ENCODE data around the gene KMT2D.

DNA sequence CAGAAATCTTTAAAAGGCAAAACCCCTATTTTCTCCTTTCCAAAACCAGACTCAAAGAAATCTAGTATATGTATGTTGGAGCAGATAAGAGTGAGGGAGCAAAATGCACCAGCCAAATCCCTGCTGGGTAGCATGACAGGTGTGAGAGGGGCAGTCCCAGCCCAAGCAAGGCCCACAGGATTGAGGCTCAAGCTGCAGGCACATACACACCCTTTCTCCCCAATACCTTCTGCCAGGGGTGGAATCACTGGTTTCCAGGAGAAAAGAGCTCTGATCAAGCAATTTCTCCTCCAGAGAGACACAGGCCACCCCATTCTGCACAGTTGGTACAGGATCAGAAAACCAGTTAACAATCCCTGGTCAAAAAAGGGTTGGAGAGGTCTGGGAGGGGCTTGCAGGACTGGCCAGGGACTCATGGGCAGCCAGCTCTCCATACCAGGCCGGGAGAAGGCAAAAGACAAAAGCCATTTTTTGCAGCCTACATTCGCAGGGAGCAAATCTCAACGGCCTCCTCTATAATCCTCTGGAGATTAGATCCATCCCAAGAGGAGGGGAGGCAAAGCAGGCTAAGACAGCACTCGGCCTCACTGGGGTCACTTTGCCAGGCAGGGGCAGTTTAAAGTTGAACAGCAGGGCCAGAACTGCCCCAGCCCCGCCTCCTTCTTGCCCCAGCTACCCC lies 2.1 kb downstream of the KMT2D start:
- no peak for TF ChIP-seq SMC3 (IDR thresholded peaks at IDR 0.05; ENCODE audit: low read depth, low read length)
- no peak for TF ChIP-seq NFIC (IDR thresholded peaks at IDR 0.05; ENCODE audit: borderline replicate concordance)
- TF ChIP-seq, protein P1, sequence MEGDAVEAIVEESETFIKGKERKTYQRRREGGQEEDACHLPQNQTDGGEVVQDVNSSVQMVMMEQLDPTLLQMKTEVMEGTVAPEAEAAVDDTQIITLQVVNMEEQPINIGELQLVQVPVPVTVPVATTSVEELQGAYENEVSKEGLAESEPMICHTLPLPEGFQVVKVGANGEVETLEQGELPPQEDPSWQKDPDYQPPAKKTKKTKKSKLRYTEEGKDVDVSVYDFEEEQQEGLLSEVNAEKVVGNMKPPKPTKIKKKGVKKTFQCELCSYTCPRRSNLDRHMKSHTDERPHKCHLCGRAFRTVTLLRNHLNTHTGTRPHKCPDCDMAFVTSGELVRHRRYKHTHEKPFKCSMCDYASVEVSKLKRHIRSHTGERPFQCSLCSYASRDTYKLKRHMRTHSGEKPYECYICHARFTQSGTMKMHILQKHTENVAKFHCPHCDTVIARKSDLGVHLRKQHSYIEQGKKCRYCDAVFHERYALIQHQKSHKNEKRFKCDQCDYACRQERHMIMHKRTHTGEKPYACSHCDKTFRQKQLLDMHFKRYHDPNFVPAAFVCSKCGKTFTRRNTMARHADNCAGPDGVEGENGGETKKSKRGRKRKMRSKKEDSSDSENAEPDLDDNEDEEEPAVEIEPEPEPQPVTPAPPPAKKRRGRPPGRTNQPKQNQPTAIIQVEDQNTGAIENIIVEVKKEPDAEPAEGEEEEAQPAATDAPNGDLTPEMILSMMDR (IDR thresholded peaks at IDR 0.05), result no peak
- TF ChIP-seq JUND (IDR thresholded peaks at IDR 0.05), result no peak
- no peak for TF ChIP-seq RCOR1 (IDR thresholded peaks at IDR 0.05; ENCODE audit: low read length)
- no peak for TF ChIP-seq USF2 (IDR thresholded peaks at IDR 0.05; ENCODE audit: borderline replicate concordance, low read depth, low read length)

Data from SK-N-SH (cell line).